CD4-positive, alpha-beta T cell treated with Interleukin-1 beta for 1 hour (primary cell): Measurements from ENCODE around the gene GALNTL6.
A peak's percentile ranks its signal among the peaks of the same experiment; 100 is the strongest.
"Not testable (repeated sequence)": the region's sequence is repeated elsewhere in the genome, so short reads cannot be mapped to it uniquely, and the experiment has no call there.

Experiments used
- DNase-seq, 2 donors: peaks; one replicate each; pipeline ENCODE4 v3.0.0-alpha.2; 2020 to 2022

Gene GALNTL6

DNA sequence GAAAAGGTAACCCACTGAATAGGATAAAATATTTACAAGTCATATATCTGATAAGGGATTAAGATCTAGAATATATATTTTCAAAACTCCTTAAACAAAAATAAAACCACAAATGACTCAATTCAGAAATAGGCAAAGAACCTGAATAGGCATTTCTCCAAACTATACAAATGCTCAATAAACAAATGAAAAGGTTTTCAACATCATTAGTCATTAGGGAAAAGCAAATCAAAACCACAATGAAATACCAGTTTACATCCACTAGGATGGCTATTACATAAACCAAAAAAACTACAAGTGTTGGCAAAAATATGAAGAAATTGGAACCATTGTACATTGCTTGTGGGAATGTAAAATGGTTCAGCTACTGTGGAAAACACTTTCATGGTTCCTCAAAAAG is 1188.4 kb downstream of the GALNTL6 start:
- no peak for DNase-seq

DNA sequence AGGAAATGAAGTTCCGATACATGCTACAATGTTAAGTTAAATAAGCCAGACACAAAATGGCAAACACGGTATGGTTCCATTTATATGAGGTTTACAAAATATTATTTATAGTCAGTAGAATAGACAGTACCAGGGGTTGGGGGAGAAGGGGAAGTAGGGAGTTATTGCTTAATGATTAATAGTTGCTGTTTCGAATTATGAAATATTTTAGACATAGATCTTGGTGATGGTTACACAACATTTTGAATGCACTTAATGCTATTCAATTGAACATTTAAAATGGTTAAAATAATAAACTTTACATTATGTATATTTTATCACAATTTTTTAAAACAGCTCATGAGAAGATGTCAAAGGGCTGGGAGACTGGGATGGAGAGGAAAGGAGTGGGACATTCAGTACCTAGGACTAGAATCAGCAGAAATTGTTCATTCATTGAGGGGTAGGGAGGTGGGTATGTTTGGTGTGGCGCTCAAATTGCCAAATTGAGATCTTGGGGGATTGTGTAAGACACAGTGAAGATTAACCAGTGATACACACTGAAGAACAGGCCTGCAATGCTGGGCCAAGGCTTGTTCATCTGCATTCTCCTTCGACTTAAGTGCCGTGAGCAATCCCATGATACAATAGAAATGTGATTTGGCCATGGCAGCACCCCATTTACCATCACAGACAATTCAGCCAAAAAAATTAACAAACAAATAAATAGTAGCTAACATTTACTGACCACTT is 1189.8 kb downstream of the GALNTL6 start:
- DNase-seq = no peak

- no peak for DNase-seq
Measured at GRCh38 chr4:173005912-173006633, 1192.9 kb downstream of the GALNTL6 start.

GRCh38 chr4:173008436-173008835 is 1195.2 kb downstream of the GALNTL6 start:
- DNase-seq = no peak

GRCh38 chr4:173009129-173009823 is 1196.1 kb downstream of the GALNTL6 start:
- DNase-seq = no peak

GRCh38 chr4:173012608-173013007 is 1199.4 kb downstream of the GALNTL6 start:
- DNase-seq = no peak

- DNase-seq = peak; percentile 32 to 58
Measured at GRCh38 chr4:173013232-173013930, 1200.2 kb downstream of the GALNTL6 start.

GRCh38 chr4:173014113-173014558 is 1200.9 kb downstream of the GALNTL6 start:
- no peak for DNase-seq

GRCh38 chr4:173014836-173015235 is 1201.6 kb downstream of the GALNTL6 start:
- no peak for DNase-seq

DNA sequence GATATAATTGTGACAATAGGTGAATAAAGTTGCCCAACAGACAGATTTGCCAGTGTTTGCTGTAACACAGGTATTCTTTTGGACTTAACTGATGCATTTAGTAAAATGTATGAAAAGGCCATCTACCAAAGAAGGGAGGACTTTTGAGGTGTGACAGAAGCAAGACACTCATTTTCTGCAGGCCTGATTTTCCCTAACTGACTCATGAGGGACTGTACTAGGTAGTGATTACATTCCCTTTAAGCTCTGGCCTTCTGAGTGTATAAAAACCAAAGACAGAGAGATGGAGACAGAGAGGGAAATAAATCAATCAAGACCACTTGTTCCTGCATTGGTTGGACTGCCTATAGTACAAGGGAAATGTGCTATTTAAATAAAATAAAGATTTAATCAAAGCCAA is 1204.6 kb downstream of the GALNTL6 start:
- DNase-seq = no peak

GRCh38 chr4:173018446-173018845 is 1205.2 kb downstream of the GALNTL6 start:
- no peak for DNase-seq

GRCh38 chr4:173019664-173020063 is 1206.5 kb downstream of the GALNTL6 start:
- no peak for DNase-seq

DNA sequence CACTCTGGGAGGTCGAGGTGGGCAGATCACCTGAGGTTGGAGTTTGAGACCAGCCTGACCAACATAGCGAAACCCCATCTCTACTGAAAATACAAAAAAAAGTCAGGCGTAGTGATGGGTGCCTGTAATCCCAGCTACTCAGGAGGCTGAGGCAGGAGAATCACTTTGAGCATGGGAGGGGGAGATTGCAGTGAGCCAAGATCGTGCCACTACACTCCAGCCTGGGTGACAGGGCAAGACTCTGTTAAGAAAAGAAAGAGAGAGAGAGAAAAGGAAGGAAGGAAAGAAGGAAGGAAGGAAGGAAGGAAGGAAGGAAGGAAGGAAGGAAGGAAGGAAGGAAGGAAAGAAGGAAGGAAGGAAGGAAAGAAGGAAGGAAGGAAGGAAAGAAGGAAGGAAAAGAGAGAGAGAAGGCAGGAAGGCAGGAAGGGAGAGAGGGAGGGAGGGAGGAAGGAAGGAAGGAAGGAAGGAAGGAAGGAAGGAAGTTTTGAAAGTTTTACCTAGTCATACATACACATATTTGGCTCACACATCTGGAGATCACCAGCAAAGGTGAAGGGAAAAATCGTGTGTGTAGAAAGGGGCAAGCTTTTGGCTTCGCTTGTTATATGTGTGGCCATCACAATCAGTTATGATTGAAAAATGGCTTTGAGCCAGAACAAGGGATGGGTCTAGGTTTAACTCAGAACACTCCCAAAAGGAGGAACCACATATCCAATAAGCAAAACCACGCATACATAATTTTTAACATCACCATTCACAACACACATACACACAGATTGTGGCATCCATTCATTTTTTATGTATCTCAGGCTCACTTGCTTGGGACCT is 1208.8 kb downstream of the GALNTL6 start:
- not testable (repeated sequence) for DNase-seq

GRCh38 chr4:173024203-173024602 is 1211.0 kb downstream of the GALNTL6 start:
- DNase-seq = no peak

DNA sequence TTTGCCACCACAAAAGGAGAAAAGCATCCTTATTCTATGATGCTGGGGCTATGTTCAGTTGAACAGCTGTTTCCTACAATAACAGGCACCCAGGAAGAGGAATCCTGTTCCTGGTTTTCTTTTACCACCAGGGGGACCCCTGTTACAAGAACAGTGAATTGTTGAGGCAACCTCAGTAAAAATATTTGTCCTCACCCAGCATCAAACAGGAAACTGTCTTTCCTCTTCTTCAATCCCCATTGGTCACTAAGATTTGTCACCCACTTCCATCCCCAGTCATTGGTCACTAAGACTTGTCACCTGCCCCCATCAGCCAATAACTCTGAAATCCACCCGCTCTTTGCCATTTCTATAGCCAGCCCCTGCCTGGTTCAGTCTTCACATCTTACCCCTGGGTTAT is 1211.9 kb downstream of the GALNTL6 start:
- peak; percentile 26 to 53 for DNase-seq

DNA sequence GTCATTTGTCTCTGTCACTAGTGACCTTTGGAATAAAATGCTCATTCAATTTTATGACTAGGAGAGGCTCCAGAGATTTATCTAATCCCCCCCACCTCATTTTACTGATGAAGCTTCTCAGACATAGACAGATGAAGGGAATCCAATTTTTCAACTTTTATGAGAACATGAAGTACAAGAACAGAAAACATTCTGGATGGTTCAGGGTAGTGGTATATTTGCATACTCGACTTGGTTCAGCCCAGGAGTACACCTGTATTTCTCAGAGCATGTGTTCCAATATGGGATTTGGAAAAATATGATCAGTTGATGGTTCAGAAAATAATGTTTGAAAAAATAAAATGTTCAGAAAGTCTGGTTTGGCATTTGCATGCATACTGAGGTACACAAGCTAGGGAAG is 1224.0 kb downstream of the GALNTL6 start:
- DNase-seq = no peak

GRCh38 chr4:173038192-173038896 is 1225.1 kb downstream of the GALNTL6 start:
- no peak for DNase-seq

DNA sequence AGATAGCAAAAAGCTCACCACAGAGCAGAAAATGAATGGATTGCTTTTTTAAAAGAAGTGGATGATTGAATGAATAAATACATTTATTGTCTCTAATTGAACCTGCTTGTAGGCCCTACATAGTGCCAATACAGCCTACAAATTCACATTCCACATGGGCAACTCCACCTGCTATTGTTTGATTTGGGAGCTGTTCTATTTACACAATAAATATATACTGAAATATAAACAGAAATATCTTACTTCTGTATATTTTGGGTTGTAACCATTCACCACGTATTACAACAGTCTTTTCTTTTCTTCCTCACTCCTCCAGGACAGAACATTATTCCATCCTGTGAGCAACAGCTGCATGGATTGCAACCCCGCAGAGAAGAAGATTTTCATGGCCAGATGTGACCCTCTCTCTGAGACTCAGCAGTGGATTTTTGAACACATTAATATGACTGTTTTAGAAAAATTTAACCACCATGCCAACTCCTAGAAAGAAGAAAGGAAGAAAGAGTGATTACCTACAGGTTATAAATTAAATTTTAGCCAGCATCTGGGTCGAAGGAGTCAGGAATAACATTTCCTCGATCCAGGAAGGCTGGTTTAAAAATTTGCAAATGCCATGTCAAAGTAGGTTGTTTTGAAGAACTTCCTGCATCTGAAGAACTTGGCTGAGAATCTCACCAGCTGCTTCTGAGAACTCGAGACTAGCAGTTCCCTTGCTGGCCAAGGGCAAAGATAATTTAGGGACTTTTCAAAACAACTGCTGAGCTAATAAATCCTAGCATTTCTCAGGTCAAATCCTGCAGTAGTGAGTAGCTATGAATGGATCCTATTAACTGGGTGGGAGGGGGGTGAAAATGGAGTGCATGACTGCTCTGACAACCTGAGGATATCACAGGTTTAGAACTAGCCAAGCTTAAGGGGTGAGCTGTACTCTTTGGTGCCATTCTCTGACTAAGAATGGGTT is 1226.7 kb downstream of the GALNTL6 start:
- DNase-seq = no peak

- DNase-seq = no peak
Measured at GRCh38 chr4:173041482-173041881, 1228.3 kb downstream of the GALNTL6 start.

DNA sequence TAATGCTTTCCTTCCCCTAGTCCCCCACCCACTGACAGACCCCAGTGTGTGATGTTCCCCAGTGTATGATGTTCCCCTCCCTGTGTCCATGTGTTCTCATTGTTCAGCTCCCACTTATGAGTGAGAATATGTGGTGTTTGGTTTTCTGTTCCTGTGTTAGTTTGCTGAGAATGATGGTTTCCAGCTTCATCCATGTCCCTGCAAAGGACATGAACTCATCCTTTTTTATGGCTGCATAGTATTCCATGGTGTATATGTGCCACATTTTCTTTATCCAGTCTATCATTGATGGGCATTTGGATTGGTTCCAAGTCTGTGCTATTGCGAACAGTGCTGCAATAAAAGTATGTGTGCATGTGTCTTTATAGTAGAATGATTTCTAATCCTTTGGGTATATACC is 1228.9 kb downstream of the GALNTL6 start:
- DNase-seq = not testable (repeated sequence)
